PC-9 (cell line): ENCODE measurements around the gene ZNF423.

Source experiments
- EZH2 ChIP-seq: fragments of 200-600 bp; sonication (generic); IDR thresholded peaks from 2 replicates; pipeline ENCODE4 v1.8.0; 2017; ENCODE audit warnings: antibody characterized with exemption, low read depth
- TF ChIP-seq, protein P1 (sequence below): fragments of 200-600 bp; sonication (generic); conservative IDR thresholded peaks from 2 replicates; pipeline ENCODE4 v1.6.1; 2017; ENCODE audit warnings: mixed run types, antibody characterized with exemption, mild to moderate bottlenecking, moderate library complexity

DNA sequence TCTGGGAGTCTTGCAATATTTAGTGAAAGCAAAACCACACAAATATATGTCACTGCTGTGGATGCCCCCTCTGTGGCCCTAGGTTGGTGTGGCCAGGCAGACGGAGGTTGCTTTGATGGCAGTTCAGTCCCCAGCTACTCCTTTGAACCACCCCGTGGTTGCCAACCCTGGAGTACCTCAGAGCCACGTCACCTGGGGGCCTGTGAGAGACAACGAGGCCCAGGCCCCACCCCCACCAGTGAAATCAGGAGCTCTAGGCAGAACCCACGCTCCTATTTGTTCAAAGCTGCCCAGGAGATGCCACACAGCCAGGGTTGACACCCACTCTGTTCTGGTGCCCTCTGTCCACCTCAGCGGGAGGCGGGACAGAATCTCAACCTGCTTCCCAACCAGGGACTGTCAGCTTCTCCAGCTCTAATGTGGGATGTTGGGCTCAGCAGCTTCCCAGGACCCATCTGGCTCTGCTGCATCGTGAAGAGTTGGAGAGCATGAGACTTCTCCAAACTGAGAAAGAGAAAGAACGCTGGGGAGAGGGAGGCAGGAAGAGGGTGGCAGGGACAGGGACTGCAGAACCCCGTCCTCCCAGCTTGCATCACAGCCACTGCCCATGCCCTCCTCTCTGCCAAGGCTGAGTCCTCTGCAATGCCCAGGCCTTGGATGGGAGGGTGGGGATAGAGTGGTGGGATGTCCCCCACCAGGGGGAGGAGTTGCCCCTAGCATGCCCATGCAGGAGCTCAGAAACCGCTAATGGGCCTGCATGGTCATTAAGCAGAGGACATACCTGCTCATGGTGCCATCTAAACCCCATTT, 400.5 kb downstream of the ZNF423 start:
- TF ChIP-seq, protein P1, sequence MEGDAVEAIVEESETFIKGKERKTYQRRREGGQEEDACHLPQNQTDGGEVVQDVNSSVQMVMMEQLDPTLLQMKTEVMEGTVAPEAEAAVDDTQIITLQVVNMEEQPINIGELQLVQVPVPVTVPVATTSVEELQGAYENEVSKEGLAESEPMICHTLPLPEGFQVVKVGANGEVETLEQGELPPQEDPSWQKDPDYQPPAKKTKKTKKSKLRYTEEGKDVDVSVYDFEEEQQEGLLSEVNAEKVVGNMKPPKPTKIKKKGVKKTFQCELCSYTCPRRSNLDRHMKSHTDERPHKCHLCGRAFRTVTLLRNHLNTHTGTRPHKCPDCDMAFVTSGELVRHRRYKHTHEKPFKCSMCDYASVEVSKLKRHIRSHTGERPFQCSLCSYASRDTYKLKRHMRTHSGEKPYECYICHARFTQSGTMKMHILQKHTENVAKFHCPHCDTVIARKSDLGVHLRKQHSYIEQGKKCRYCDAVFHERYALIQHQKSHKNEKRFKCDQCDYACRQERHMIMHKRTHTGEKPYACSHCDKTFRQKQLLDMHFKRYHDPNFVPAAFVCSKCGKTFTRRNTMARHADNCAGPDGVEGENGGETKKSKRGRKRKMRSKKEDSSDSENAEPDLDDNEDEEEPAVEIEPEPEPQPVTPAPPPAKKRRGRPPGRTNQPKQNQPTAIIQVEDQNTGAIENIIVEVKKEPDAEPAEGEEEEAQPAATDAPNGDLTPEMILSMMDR, result no peak
- no peak for TF ChIP-seq EZH2
